H1 (cell line): ENCODE results near the gene SERPINA6. TPM values are rescaled to one million over a fixed set of nuclear protein-coding genes. Genes with fewer than 3 reads are reported as not detected.

Source experiments
- CTCF ChIA-PET: fragments of 300-600 bp; sonication (Branson Sonifier 250); formaldehyde crosslinking; loops from one replicate; lab custom pipeline; 2021; ENCODE audit not compliant: partially characterized antibody; lab: Charles Lee
- POLR2A ChIA-PET: fragments of 300-600 bp; sonication (Branson Sonifier 250); formaldehyde crosslinking; loops from one replicate; lab custom pipeline; 2021; ENCODE audit warnings: inconsistent platforms; ENCODE audit not compliant: partially characterized antibody; lab: Charles Lee
- DNase-seq, 2 experiments: peaks; one replicate each; pipeline versions ENCODE4 v3.0.0 to v3.0.0-alpha.2; 2010 to 2022; ENCODE audit warnings: low spot score in 2 of 2, low read depth in 1 of 2, mixed read lengths in 1 of 2
- FAIRE-seq: peaks from 2 replicates; lab custom pipeline; 2011; peaks lifted over from hg19 to GRCh38; lab: Jason Lieb, UNC
- H2AFZ ChIP-seq: 2 replicates; pipeline ENCODE4 v1.8.1; 2012; ENCODE audit warnings: low read length, inconsistent platforms
- H2AK5ac ChIP-seq: 2 replicates; pipeline ENCODE4 v1.6.1; 2013; ENCODE audit warnings: low read depth, low read length
- H2BK120ac ChIP-seq: replicated peaks from 2 replicates; pipeline ENCODE3; 2013; ENCODE audit warnings: low read depth, low read length, inconsistent platforms
- H2BK12ac ChIP-seq: 2 replicates; pipeline ENCODE4 v1.6.1; 2013; ENCODE audit warnings: low read depth, low read length
- H2BK15ac ChIP-seq: 2 replicates; pipeline ENCODE4 v1.6.1; 2013; ENCODE audit warnings: low read length
- H2BK20ac ChIP-seq: 2 replicates; pipeline ENCODE4 v1.6.1; 2013; ENCODE audit warnings: low read length
- H2BK5ac ChIP-seq: 2 replicates; pipeline ENCODE4 v1.6.1; 2013; ENCODE audit warnings: low read depth, low read length
- H3K14ac ChIP-seq: 2 replicates; pipeline ENCODE4 v1.6.1; 2013; ENCODE audit warnings: inconsistent platforms; ENCODE audit not compliant: insufficient read length
- H3K18ac ChIP-seq: 2 replicates; pipeline ENCODE4 v1.6.1; 2013; ENCODE audit warnings: low read length; ENCODE audit errors: extremely low read depth
- H3K23ac ChIP-seq: 2 replicates; pipeline ENCODE4 v1.6.1; 2013; ENCODE audit warnings: inconsistent platforms; ENCODE audit not compliant: insufficient read length
- H3K23me2 ChIP-seq: 2 replicates; pipeline ENCODE4 v1.6.1; 2013; ENCODE audit warnings: low read depth, low read length
- H3K27ac ChIP-seq: 2 replicates; pipeline ENCODE4 v1.6.1; 2011; ENCODE audit warnings: low read depth, low read length, inconsistent platforms
- H3K27me3 ChIP-seq, 4 experiments: replicated peaks in 1 of 4; 1 replicate in 1 of 4; 2 replicates in 3 of 4; pipeline versions ENCODE4 v1.6.1 to v1.8.1; 2011 to 2013; ENCODE audit warnings: low read length in 3 of 4, mild to moderate bottlenecking in 3 of 4, inconsistent platforms in 2 of 4, mixed read lengths in 2 of 4, moderate library complexity in 1 of 4; ENCODE audit not compliant: control insufficient read depth in 3 of 4, insufficient read depth in 3 of 4; ENCODE audit errors: extremely low read depth in 1 of 4
- H3K36me3 ChIP-seq, 4 experiments: 2 replicates each; pipeline versions ENCODE4 v1.6.1 to v1.8.1; 2011 to 2013; ENCODE audit warnings: mild to moderate bottlenecking in 4 of 4, low read length in 3 of 4, moderate library complexity in 2 of 4, control low read depth in 1 of 4, inconsistent platforms in 1 of 4; ENCODE audit not compliant: insufficient read depth in 4 of 4, control insufficient read depth in 2 of 4
- H3K4ac ChIP-seq: replicated peaks from 2 replicates; pipeline ENCODE3; 2013; ENCODE audit warnings: low read length, low read depth, mixed read lengths, inconsistent platforms; ENCODE audit not compliant: insufficient read length
- H3K4me1 ChIP-seq, 4 experiments: replicated peaks in 1 of 4; 1 replicate in 1 of 4; 2 replicates in 3 of 4; pipeline versions ENCODE4 v1.6.1 to v1.8.1; 2011 to 2013; ENCODE audit warnings: low read length in 3 of 4, inconsistent platforms in 2 of 4, mixed read lengths in 1 of 4; ENCODE audit not compliant: insufficient read depth in 4 of 4, control insufficient read depth in 3 of 4
- H3K4me2 ChIP-seq, 2 experiments: 2 replicates each; pipeline versions ENCODE4 v1.6.1 to v1.8.1; 2011 to 2013; ENCODE audit warnings: low read depth in 2 of 2, low read length in 2 of 2, control low read depth in 1 of 2, inconsistent platforms in 1 of 2, mild to moderate bottlenecking in 1 of 2; ENCODE audit not compliant: insufficient read depth in 1 of 2
- H3K4me3 ChIP-seq, 4 experiments: fragments of 200-600, 300-600 bp in 1 of 4; sonication (generic), shearing (Covaris generic), sonication (Bioruptor Twin) in 1 of 4; 2 replicates each; pipeline versions ENCODE4 v1.5.1 to v1.8.1; 2011 to 2016; ENCODE audit warnings: low read length in 4 of 4, low read depth in 3 of 4, control low read depth in 2 of 4, inconsistent platforms in 2 of 4, mild to moderate bottlenecking in 2 of 4, mixed read lengths in 1 of 4, moderate library complexity in 1 of 4; ENCODE audit not compliant: insufficient read depth in 2 of 4; ENCODE audit errors: extremely low read depth in 1 of 4
- H3K56ac ChIP-seq: replicated peaks from 2 replicates; pipeline ENCODE3; 2013; ENCODE audit warnings: low read depth, mild to moderate bottlenecking, mixed read lengths, low read length, inconsistent platforms; ENCODE audit not compliant: insufficient read length
- H3K79me1 ChIP-seq: 2 replicates; pipeline ENCODE4 v1.6.1; 2013; ENCODE audit warnings: low read depth, low read length, control low read depth
- H3K79me2 ChIP-seq, 2 experiments: 2 replicates each; pipeline versions ENCODE4 v1.6.1 to v1.8.1; 2012 to 2013; ENCODE audit warnings: low read length in 2 of 2, mild to moderate bottlenecking in 2 of 2, inconsistent platforms in 1 of 2; ENCODE audit not compliant: insufficient read depth in 2 of 2, control insufficient read depth in 1 of 2
- H3K9ac ChIP-seq, 4 experiments: replicated peaks in 1 of 4; 1 replicate in 1 of 4; 2 replicates in 3 of 4; pipeline versions ENCODE4 v1.6.1 to v1.8.1; 2011 to 2013; ENCODE audit warnings: low read depth in 3 of 4, low read length in 3 of 4, control low read depth in 2 of 4, mild to moderate bottlenecking in 2 of 4, moderate library complexity in 2 of 4, inconsistent platforms in 1 of 4; ENCODE audit errors: extremely low read depth in 1 of 4
- H3K9me3 ChIP-seq, 2 experiments: 2 replicates each; pipeline versions ENCODE4 v1.6.1 to v1.8.1; 2012 to 2013; ENCODE audit warnings: mild to moderate bottlenecking in 2 of 2, moderate library complexity in 2 of 2, control low read depth in 1 of 2, inconsistent platforms in 1 of 2, low read depth in 1 of 2, low read length in 1 of 2, mixed read lengths in 1 of 2; ENCODE audit not compliant: insufficient read depth in 2 of 2
- H4K20me1 ChIP-seq, 2 experiments: replicated peaks in 1 of 2; 2 replicates each; pipeline versions ENCODE3 to v1.8.1; 2011 to 2013; ENCODE audit warnings: inconsistent platforms in 2 of 2, low read length in 2 of 2, mild to moderate bottlenecking in 1 of 2; ENCODE audit not compliant: insufficient read depth in 2 of 2, control insufficient read depth in 1 of 2
- H4K5ac ChIP-seq: 2 replicates; pipeline ENCODE4 v1.6.1; 2013; ENCODE audit warnings: low read length, low read depth, mixed read lengths, inconsistent platforms; ENCODE audit not compliant: insufficient read length
- H4K8ac ChIP-seq: 2 replicates; pipeline ENCODE4 v1.8.0; 2013; ENCODE audit warnings: mild to moderate bottlenecking, moderate library complexity, low read length, inconsistent platforms; ENCODE audit not compliant: insufficient read depth; ENCODE audit errors: extremely low read depth
- H4K91ac ChIP-seq: replicated peaks from 2 replicates; pipeline ENCODE3; 2013; ENCODE audit warnings: low read length, mixed read lengths, inconsistent platforms; ENCODE audit not compliant: insufficient read length
- HDAC6 ChIP-seq: IDR thresholded peaks from one replicate; pipeline ENCODE4 v1.7.1; 2012; ENCODE audit warnings: low read depth, mild to moderate bottlenecking, inconsistent platforms, low read length, moderate library complexity
- WGBS, 2 experiments: shearing (Covaris generic) in 1 of 2; methylation state at CpG; one replicate each; pipeline versions ENCODE4 v1.1.6 to v1.1.7; 2013 to 2015; ENCODE audit warnings: low lambda C conversion rate in 2 of 2, mixed read lengths in 2 of 2, inconsistent platforms in 1 of 2, low coverage in 1 of 2, missing lambda C conversion rate in 1 of 2; ENCODE audit not compliant: insufficient replicate concordance in 2 of 2, insufficient coverage in 1 of 2, insufficient read length in 1 of 2; ENCODE audit errors: extremely low coverage in 1 of 2, missing lambda C conversion rate in 1 of 2; 5-methylcytosine and 5-hydroxymethylcytosine counted together
- polyA plus RNA-seq, 7 experiments: library from polyadenylated mRNA; depleted of rRNA in 3 of 7; stranded (reverse) in 5 of 7; unstranded in 2 of 7; fragments of >200 nt in 5 of 7; fragments of 200-250 nt in 2 of 7; gene quantifications; 1 replicate in 5 of 7; 2 replicates in 1 of 7; 4 replicates in 1 of 7; pipeline versions ENCODE4 v1.2.1 to v1.2.3, GENCODE V29; 2011 to 2013; ENCODE audit warnings: missing spikeins in 2 of 7, mixed read lengths in 2 of 7
- total RNA-seq: library from RNA; stranded (reverse); fragmentation: NEBNext Ultra II Directional; extraction: Animal tissue kit (Norgen Biotek cat#: 25700); gene quantifications from 2 replicates; pipeline ENCODE4 v1.2.1, GENCODE V29; 2021

The SERPINA6 gene
- total and polyA plus RNA-seq, 2 of the 8 experiments (the other 6 are each of a cell fraction or from before 2014, with no cell fraction given) = not detected

GRCh38 chr14:94363151-94363624, 40.1 kb upstream of the SERPINA6 start:
- DNase-seq = no peak
- 0 out of 2 replicates have a peak overlapping the region, but pooled peaks have one; percentile 32 for H2AFZ ChIP-seq
- no peaks in the 10 kb centered on the region for H3K27me3 ChIP-seq
- H2BK20ac ChIP-seq = no peak overlapping the region
- 87% methylated on average over 12 of the region's 12 CpGs; no CpG with 5 or more reads in 1 of the 2 experiments for WGBS, 2 experiments
- peaks cover 7% of the 10 kb centered on the region; the same call in 1 of the 2 replicates for H3K23me2 ChIP-seq
- H3K79me1 ChIP-seq = no peaks in the 10 kb centered on the region
- no peaks in the 10 kb centered on the region for H3K9me3 ChIP-seq
- H2BK12ac ChIP-seq = no peak overlapping the region
- no peak overlapping the region for H2BK120ac ChIP-seq
- H3K4me3 ChIP-seq = no peak overlapping the region
- H3K18ac ChIP-seq = no peak overlapping the region
- no peaks in the 10 kb centered on the region for H3K36me3 ChIP-seq
- H4K20me1 ChIP-seq = no peaks in the 10 kb centered on the region
- no peak overlapping the region for H2BK5ac ChIP-seq
- no peak overlapping the region for H3K27ac ChIP-seq
- H2BK15ac ChIP-seq = peak overlapping the region; percentile 20
- H3K4me1 ChIP-seq = peaks cover 0 to 2% (median 0%) of the 10 kb centered on the region in 4 experiments; a peak in 4 of 7 replicates
- no peak overlapping the region for H3K4ac ChIP-seq
- no peak overlapping the region for H3K56ac ChIP-seq
- no peak overlapping the region for H4K91ac ChIP-seq
- H3K79me2 ChIP-seq = peaks cover 0 to 3% of the 10 kb centered on the region in 2 experiments; a peak in 1 of 4 replicates
- FAIRE-seq = no peak
- no peak overlapping the region; the same call in 1 of the 2 replicates for H4K8ac ChIP-seq
- H4K5ac ChIP-seq = no peak overlapping the region
- H3K14ac ChIP-seq = no peak overlapping the region
- H3K23ac ChIP-seq = no peak overlapping the region
- POLR2A ChIA-PET = interaction anchor here (0.6 kb wide), 1 partner anchor 144 kb away, joined by 3 read pairs; no protein-coding TSS in a partner anchor
- CTCF ChIA-PET = no interaction called here
- H3K9ac ChIP-seq = no peak overlapping the region
- 0 out of 2 replicates have a peak overlapping the region, but pooled peaks have one; percentile 82 for H2AK5ac ChIP-seq
- no peak overlapping the region for H3K4me2 ChIP-seq
- no peak for TF ChIP-seq HDAC6
